Epithelial cell of esophagus (primary cell): Measurements from ENCODE around the gene NBPF3.

Source experiments
- DNase-seq: peaks from one replicate; pipeline ENCODE4 v3.0.0; 2010; ENCODE audit warnings: low read depth
- H3K4me3 ChIP-seq: 2 replicates; pipeline ENCODE4 v1.5.1; 2011; ENCODE audit warnings: mild to moderate bottlenecking, low read length, control low read depth
- CTCF ChIP-seq: IDR thresholded peaks from 2 replicates; pipeline ENCODE4 v1.5.1; 2011; ENCODE audit warnings: low read depth, mild to moderate bottlenecking, low read length, control low read depth, inconsistent platforms; ENCODE audit not compliant: insufficient read depth; ENCODE audit errors: missing control alignments

The NBPF3 gene

GRCh38 chr1:21492356-21492625 lies 52.4 kb downstream of the NBPF3 start:
- TF ChIP-seq CTCF = no peak
- H3K4me3 ChIP-seq = no peak overlapping the region
- DNase-seq = no peak

GRCh38 chr1:21494196-21494595 lies 54.3 kb downstream of the NBPF3 start:
- TF ChIP-seq CTCF = no peak
- H3K4me3 ChIP-seq = no peak overlapping the region
- DNase-seq = peak; percentile 25

- no peak overlapping the region for H3K4me3 ChIP-seq
- DNase-seq = no peak
- TF ChIP-seq CTCF = no peak
Measured at GRCh38 chr1:21495225-21495820, 55.4 kb downstream of the NBPF3 start.

GRCh38 chr1:21496063-21496462 lies 56.1 kb downstream of the NBPF3 start:
- no peak for DNase-seq
- no peak overlapping the region for H3K4me3 ChIP-seq
- TF ChIP-seq CTCF = no peak

GRCh38 chr1:21496886-21497285 lies 56.9 kb downstream of the NBPF3 start:
- H3K4me3 ChIP-seq = no peak overlapping the region
- TF ChIP-seq CTCF = no peak
- DNase-seq = no peak

GRCh38 chr1:21497466-21498061 lies 57.6 kb downstream of the NBPF3 start:
- TF ChIP-seq CTCF = no peak
- no peak for DNase-seq
- no peak overlapping the region for H3K4me3 ChIP-seq

- DNase-seq = no peak
- no peak for TF ChIP-seq CTCF
- H3K4me3 ChIP-seq = no peak overlapping the region
Measured at GRCh38 chr1:21499283-21499950, 59.5 kb downstream of the NBPF3 start.
